WTC11 (cell line): ENCODE measurements around the gene KLK15.

Source experiments
- ATF6 ChIP-seq: sonication (generic); formaldehyde crosslinking; IDR thresholded peaks from 2 replicates; pipeline ENCODE4 v1.8.1; 2023; ENCODE audit warnings: mild to moderate bottlenecking, missing genetic modification reagents
- CREM ChIP-seq: sonication (generic); formaldehyde crosslinking; IDR thresholded peaks from 2 replicates; pipeline ENCODE4 v1.8.1; 2022; ENCODE audit warnings: mild to moderate bottlenecking, missing genetic modification reagents, moderate library complexity
- CTCF ChIP-seq: fragments of 200-600 bp; IDR thresholded peaks from 2 replicates; pipeline ENCODE4 v1.8.0; 2022; ENCODE audit warnings: antibody characterized with exemption
- E2F1 ChIP-seq: sonication (generic); formaldehyde crosslinking; IDR thresholded peaks from 2 replicates; pipeline ENCODE4 v1.8.0; 2022; ENCODE audit warnings: mild to moderate bottlenecking, missing genetic modification reagents
- FOXJ3 ChIP-seq: sonication (generic); formaldehyde crosslinking; IDR thresholded peaks from 2 replicates; pipeline ENCODE4 v1.9.0; 2021; ENCODE audit warnings: missing genetic modification reagents, mild to moderate bottlenecking, borderline replicate concordance
- FOXK1 ChIP-seq: sonication (generic); formaldehyde crosslinking; IDR thresholded peaks from 2 replicates; pipeline ENCODE4 v1.8.0; 2022; ENCODE audit warnings: mild to moderate bottlenecking, moderate library complexity, missing genetic modification reagents
- FOXP4 ChIP-seq: sonication (generic); formaldehyde crosslinking; IDR thresholded peaks from 2 replicates; pipeline ENCODE4 v1.8.0; 2022; ENCODE audit warnings: mild to moderate bottlenecking, missing genetic modification reagents
- IRF2 ChIP-seq: sonication (generic); formaldehyde crosslinking; IDR thresholded peaks from 2 replicates; pipeline ENCODE4 v1.8.0; 2022; ENCODE audit warnings: low read depth, missing genetic modification reagents, borderline replicate concordance
- JUN ChIP-seq: sonication (generic); formaldehyde crosslinking; IDR thresholded peaks from 2 replicates; pipeline ENCODE4 v1.8.0; 2023; ENCODE audit warnings: mild to moderate bottlenecking, missing genetic modification reagents
- NFYB ChIP-seq: sonication (generic); formaldehyde crosslinking; conservative IDR thresholded peaks from 2 replicates; pipeline ENCODE4 v1.8.0; 2022; ENCODE audit warnings: low read depth, missing genetic modification reagents
- SP1 ChIP-seq: sonication (generic); formaldehyde crosslinking; conservative IDR thresholded peaks from 2 replicates; pipeline ENCODE4 v1.8.1; 2022; ENCODE audit warnings: missing genetic modification reagents
- ZNF396 ChIP-seq: fragments of 250-450 bp; sonication (Bioruptor Pico); IDR thresholded peaks from 2 replicates; pipeline ENCODE4 v1.8.0; 2021; ENCODE audit warnings: mild to moderate bottlenecking, moderate library complexity, borderline replicate concordance
- TF ChIP-seq, protein P1 (sequence below): sonication (generic); formaldehyde crosslinking; IDR thresholded peaks from 2 replicates; pipeline ENCODE4 v1.8.1; 2023; ENCODE audit warnings: mild to moderate bottlenecking, missing genetic modification reagents
- TF ChIP-seq, protein P2 (sequence below): fragments of 250-450 bp; sonication (Bioruptor Pico); IDR thresholded peaks from 2 replicates; pipeline ENCODE4 v1.9.0; 2021; ENCODE audit warnings: mild to moderate bottlenecking, borderline replicate concordance

DNA sequence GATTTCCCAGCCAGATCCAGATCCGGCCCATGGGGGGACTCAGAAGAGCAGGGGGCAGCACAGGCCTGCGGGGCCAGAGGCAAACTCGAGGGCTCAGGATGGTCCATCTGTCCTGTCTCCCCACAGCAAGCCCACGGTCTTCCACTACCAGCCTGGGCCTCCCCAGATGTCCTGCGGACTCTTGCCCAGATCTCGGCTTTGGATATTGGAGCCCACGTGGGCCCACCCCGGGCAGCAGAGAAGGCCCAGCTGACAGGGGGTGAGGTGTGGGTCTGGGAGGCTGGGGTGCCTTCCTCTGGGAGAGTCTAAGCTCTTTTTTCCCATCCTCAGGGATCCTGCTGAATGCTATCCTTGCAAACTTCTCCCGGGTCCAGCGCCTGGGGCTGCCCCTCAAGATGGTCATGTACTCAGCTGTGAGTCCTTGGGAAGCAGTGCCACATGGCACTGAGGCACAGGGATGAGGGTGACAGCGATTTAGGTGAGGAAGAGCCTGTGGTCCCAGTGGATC, 39.8 kb downstream of the KLK15 start:
- TF ChIP-seq CTCF (no peak), NFYB (CRISPR knock-in tag) (no peak), E2F1 (CRISPR knock-in tag) (no peak), FOXP4 (CRISPR knock-in tag) (no peak), FOXK1 (CRISPR knock-in tag) (no peak), SP1 (CRISPR knock-in tag) (no peak), CREM (no peak), ZNF396 (CRISPR knock-in tag) (no peak), FOXJ3 (no peak), IRF2 (CRISPR knock-in tag) (no peak), ATF6 (CRISPR knock-in tag) (no peak), JUN (CRISPR knock-in tag) (no peak)
- TF ChIP-seq, protein P1, sequence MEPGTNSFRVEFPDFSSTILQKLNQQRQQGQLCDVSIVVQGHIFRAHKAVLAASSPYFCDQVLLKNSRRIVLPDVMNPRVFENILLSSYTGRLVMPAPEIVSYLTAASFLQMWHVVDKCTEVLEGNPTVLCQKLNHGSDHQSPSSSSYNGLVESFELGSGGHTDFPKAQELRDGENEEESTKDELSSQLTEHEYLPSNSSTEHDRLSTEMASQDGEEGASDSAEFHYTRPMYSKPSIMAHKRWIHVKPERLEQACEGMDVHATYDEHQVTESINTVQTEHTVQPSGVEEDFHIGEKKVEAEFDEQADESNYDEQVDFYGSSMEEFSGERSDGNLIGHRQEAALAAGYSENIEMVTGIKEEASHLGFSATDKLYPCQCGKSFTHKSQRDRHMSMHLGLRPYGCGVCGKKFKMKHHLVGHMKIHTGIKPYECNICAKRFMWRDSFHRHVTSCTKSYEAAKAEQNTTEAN (CRISPR knock-in tag), result no peak
- TF ChIP-seq, protein P2, sequence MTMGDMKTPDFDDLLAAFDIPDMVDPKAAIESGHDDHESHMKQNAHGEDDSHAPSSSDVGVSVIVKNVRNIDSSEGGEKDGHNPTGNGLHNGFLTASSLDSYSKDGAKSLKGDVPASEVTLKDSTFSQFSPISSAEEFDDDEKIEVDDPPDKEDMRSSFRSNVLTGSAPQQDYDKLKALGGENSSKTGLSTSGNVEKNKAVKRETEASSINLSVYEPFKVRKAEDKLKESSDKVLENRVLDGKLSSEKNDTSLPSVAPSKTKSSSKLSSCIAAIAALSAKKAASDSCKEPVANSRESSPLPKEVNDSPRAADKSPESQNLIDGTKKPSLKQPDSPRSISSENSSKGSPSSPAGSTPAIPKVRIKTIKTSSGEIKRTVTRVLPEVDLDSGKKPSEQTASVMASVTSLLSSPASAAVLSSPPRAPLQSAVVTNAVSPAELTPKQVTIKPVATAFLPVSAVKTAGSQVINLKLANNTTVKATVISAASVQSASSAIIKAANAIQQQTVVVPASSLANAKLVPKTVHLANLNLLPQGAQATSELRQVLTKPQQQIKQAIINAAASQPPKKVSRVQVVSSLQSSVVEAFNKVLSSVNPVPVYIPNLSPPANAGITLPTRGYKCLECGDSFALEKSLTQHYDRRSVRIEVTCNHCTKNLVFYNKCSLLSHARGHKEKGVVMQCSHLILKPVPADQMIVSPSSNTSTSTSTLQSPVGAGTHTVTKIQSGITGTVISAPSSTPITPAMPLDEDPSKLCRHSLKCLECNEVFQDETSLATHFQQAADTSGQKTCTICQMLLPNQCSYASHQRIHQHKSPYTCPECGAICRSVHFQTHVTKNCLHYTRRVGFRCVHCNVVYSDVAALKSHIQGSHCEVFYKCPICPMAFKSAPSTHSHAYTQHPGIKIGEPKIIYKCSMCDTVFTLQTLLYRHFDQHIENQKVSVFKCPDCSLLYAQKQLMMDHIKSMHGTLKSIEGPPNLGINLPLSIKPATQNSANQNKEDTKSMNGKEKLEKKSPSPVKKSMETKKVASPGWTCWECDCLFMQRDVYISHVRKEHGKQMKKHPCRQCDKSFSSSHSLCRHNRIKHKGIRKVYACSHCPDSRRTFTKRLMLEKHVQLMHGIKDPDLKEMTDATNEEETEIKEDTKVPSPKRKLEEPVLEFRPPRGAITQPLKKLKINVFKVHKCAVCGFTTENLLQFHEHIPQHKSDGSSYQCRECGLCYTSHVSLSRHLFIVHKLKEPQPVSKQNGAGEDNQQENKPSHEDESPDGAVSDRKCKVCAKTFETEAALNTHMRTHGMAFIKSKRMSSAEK (CRISPR knock-in tag), result no peak; the same call in 1 of the 2 replicates
